GM21737 (cell line): ENCODE results near the gene DCAF5.
"Not testable (repeated sequence)": the region's sequence is repeated elsewhere in the genome, so short reads cannot be mapped to it uniquely, and the experiment has no call there.

Experiments used
- ATAC-seq: cut with Tn5 transposase; IDR thresholded peaks from one replicate; pipeline ENCODE4 v1.9.1; 2021; ENCODE audit warnings: mild to moderate bottlenecking, moderate library complexity; ENCODE audit not compliant: unreplicated experiment

DCAF5 gene

DNA sequence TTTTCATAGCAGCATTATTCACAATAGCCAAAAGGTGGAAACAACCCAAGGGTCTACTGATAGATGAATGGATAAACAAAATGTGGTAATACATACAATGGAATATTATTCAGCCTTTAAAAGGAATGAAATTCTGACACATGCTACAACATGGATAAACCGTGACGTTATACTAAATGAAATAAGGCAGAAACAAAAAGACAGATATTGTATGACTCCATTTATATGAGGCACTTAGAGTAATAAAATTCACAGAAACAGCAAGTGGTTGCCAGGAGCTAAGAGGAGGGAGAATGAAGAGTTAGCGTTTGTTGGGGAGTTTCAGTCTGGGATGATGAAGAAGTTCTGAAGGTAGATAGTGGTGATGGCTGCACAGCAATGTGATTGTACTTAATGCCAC, 76.6 kb downstream of the DCAF5 start:
- no peak for ATAC-seq

DNA sequence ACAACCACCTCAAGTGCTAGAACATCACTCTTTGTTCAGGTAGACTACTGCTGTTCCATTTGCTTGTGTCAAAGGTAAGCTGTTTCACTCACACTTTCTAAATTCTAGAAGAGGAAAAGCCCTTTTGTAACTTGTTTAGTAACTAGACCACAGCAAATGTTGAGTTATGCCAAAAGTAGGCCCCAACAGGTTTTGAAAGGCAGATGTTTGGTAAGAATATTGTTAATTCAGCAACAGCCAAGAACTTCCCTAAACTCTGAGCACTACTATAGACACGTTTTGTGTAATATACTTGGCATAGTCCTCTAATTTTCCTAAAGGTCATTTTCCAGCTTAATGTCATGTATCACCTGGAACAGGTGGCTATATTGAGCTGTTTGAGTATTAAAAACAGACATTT, 79.0 kb downstream of the DCAF5 start:
- ATAC-seq, result no peak

GRCh38 chr14:69073429-69073828, 79.5 kb downstream of the DCAF5 start:
- no peak for ATAC-seq

DNA sequence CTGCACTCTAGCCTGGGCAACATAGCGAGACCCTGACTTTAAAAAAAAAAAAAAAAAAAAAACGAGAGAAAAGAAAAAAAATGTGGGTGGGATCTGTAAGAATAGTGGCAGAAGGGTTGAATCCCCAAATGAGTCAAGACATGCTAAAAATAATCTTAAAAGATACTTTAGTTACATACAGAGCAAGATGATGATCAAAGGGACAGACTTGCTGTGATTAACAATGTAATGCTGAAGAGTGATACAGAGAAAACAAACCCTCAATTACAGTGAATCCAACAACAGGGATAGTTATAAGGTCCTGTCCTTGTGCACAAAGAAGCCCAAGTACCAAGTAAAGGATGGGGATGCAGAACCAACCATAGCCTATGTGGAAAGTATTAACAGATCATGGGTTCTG, 80.3 kb downstream of the DCAF5 start:
- ATAC-seq, result no peak

- ATAC-seq, result no peak
Observed at GRCh38 chr14:69068744-69069421, 84.0 kb downstream of the DCAF5 start.

DNA sequence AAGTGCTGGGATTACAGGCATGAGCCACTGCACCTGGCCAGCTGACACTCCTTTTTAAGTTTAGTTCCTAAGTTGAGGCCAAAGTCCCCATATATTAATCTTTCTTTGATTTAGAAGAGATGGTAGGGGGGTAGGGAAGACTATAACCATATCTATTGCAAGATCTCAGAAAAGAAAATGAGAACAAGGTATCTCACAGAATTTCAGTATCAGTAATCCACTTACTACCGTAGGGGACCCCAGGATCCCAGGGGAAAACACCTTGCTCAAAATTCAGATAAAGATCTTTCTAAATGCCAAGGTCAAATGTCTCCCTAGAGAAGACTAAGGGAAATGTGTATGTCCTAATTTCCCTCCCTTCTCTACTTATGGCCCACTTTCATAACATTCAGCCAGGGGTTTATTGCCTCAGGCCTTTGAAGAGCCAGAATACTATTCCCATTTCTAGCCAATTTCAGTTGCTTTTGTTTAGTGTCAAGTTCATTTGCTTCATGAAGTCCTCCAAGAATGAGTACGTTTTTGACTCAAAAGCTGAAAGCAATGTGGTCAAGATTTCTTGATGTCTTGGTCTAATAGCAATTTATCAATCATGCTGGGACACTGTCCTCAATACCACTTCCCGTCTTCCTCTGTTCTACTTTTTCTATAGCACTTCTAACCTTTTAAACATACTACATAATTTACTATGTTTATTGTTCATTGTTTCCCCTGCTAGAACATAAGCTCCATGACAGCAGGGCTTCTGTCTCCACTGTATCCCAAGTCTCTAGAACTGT, 86.3 kb downstream of the DCAF5 start:
- ATAC-seq, result no peak

GRCh38 chr14:69065934-69066333, 87.0 kb downstream of the DCAF5 start:
- not testable (repeated sequence) for ATAC-seq

- ATAC-seq, result no peak
Observed at GRCh38 chr14:69064596-69064995, 88.3 kb downstream of the DCAF5 start.

GRCh38 chr14:69059658-69060623, 93.0 kb downstream of the DCAF5 start:
- no peak for ATAC-seq

DNA sequence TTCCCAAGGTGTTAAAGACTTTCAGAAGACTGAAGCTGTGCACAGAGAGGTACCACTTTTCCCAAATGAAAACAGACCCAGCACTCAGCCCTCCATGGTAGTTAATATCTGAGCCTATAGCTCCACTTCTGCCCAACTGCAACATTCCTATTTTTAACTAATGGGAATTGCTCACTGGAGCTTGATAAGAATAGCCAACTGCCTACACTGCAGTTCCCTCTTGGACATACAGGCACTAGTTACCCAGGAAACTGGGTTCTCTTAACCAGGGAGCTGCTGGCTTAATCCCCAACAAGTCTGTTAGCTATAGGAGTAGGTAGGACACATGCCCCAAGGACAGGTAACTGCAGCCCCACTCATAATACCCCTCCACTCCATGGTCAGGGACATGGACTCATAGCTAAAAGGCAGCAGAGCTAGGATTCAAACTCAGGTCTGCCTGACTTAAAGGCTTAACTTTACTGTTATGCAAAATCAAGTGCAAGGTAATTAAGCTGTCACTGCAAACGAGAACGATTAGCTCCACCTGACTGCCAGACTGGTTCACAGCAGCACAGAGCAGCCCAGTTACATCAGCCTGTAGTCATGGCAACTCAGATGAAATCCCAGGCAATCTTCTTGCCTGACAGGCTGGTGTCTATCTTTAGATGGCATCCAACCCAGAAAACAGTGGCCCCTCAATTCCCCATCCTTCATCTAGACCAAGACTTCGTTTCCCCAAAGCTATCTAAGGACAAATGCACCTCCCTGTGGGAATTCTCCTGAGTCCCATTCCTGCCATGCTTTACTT, 96.7 kb downstream of the DCAF5 start:
- ATAC-seq, result no peak

- ATAC-seq, result no peak
Observed at GRCh38 chr14:69055125-69055524, 97.8 kb downstream of the DCAF5 start.

DNA sequence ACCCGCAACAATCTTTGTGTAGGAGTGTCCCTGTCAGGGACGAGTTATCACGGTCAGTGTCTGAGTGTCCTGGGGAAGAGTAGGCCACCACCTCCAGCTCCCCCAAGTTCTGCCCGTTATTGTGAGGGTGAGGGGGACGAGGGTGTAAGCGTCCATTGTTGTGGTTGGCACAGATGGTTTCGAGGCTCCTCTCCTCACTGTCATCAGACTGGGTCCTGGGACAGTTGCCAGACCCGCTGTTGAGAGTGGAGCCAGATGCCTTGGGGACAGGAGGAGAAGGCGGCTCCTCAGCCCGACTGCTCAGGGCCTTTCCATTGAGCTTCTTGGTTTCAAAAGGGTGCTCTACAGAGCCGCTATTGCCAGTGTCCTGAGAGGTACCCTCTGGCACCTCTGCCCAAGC, 98.9 kb downstream of the DCAF5 start:
- no peak for ATAC-seq

- no peak for ATAC-seq
Observed at GRCh38 chr14:69052181-69052601, 100.7 kb downstream of the DCAF5 start.

- no peak for ATAC-seq
Observed at GRCh38 chr14:69050240-69051184, 102.4 kb downstream of the DCAF5 start.

DNA sequence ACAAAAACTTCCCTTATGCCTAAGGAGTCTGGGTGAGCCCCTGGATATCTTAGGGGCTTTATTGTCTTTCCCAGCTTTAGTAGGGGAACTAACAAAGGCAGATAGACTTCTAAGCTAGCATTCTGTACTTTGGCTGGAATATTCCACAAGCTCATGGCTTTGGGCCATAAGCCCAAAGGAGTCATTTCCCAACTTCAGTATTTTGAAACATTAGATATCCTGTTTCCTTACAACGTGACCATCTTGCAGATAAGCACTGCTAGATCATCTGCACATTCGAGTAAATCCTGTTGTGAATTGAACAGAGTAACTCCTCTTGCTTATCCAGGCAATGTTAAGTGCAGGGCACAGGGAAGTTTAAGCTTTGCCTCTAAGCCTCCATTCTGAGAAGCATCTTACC, 103.2 kb downstream of the DCAF5 start:
- ATAC-seq, result no peak

DNA sequence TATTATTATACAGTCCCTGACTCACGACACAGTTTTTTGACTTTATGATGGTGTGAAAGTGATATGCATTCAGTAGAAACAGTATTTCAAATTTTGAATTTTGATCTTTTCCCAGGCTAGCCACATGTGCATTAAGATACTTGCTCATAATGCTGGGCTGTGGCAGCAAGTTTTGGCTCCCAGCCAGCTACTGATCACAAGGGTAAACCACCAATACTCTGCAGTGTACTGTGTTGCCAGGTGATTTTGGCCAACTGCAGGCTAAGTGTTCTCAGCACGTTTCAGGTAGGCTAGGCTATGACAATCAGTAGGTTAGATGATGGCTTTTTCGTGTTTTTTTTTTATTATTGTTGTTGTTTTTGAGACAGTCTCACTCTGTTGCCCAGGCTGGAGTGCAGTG, 104.5 kb downstream of the DCAF5 start:
- ATAC-seq, result no peak

DNA sequence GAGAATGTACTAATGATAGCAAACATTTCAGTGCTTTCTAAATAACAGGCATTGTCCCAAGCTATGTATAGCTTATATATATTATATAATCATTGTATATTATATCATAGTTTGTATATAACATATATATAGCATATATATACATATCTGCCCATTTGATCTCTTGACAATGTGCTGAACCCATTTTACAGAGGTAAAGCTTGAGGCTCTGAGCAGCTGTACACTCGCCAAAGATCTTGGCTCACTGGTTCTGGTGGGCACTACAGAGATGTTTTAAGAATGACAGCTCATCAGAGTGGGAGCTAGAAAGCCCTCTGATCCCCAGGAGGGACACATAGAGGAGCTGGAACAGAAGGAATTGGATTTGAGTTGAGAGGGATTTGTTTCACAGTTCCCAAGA, 105.7 kb downstream of the DCAF5 start:
- ATAC-seq, result no peak

GRCh38 chr14:69046476-69046860, 106.5 kb downstream of the DCAF5 start:
- ATAC-seq, result no peak

GRCh38 chr14:69045857-69046475, 107.0 kb downstream of the DCAF5 start:
- no peak for ATAC-seq
